Urothelium cell line (cell line): ENCODE measurements around the gene CROCC.
"Not testable (repeated sequence)": the region's sequence is repeated elsewhere in the genome, so short reads cannot be mapped to it uniquely, and the experiment has no call there.

Source experiments
- DNase-seq: peaks from one replicate; pipeline ENCODE4 v3.0.0; 2011; ENCODE audit warnings: low spot score, mixed read lengths
- FAIRE-seq: peaks from 2 replicates; lab custom pipeline; 2011; peaks lifted over from hg19 to GRCh38; lab: Jason Lieb, UNC

The CROCC gene

GRCh38 chr1:16914928-16915626, 6.7 kb upstream of the CROCC start:
- FAIRE-seq, DNase-seq: not testable (repeated sequence)

- FAIRE-seq = no peak
- no peak for DNase-seq
Measured at GRCh38 chr1:16915627-16915973, 6.1 kb upstream of the CROCC start.

GRCh38 chr1:16916036-16916880, 5.5 kb upstream of the CROCC start:
- not testable (repeated sequence) for DNase-seq

GRCh38 chr1:16918371-16918770, 3.4 kb upstream of the CROCC start:
- no peak for DNase-seq
- FAIRE-seq = no peak

More at GRCh38 chr1:16916036-16916880, 5.5 kb upstream of the CROCC start:
- FAIRE-seq = not testable (repeated sequence)

GRCh38 chr1:16918936-16919665, 2.6 kb upstream of the CROCC start:
- peak; percentile 81 for FAIRE-seq
- DNase-seq = not testable (repeated sequence)

GRCh38 chr1:16920951-16921350, 780 bp upstream of the CROCC start:
- DNase-seq (no peak), FAIRE-seq (peak; percentile 96)

- DNase-seq (no peak), FAIRE-seq (no peak)
Measured at GRCh38 chr1:16922466-16922865, 735 bp downstream of the CROCC start.

- DNase-seq (no peak), FAIRE-seq (peak; percentile 83)
Measured at GRCh38 chr1:16922885-16923431, 1.2 kb downstream of the CROCC start.

GRCh38 chr1:16924216-16924918, 2.6 kb downstream of the CROCC start:
- no peak for DNase-seq
- FAIRE-seq = no peak

GRCh38 chr1:16924919-16925477, 3.3 kb downstream of the CROCC start:
- peak; percentile 26 for DNase-seq
- peak; percentile 9 for FAIRE-seq

- FAIRE-seq = no peak
Measured at GRCh38 chr1:16925635-16926490, 4.1 kb downstream of the CROCC start.

GRCh38 chr1:16926491-16927073, 4.9 kb downstream of the CROCC start:
- DNase-seq (no peak), FAIRE-seq (no peak)

More at GRCh38 chr1:16925635-16926490, 4.1 kb downstream of the CROCC start:
- peak; percentile 13 for DNase-seq

- FAIRE-seq = no peak
- no peak for DNase-seq
Measured at GRCh38 chr1:16927256-16927655, 5.5 kb downstream of the CROCC start.

GRCh38 chr1:16927711-16928485, 6.2 kb downstream of the CROCC start:
- FAIRE-seq (no peak), DNase-seq (no peak)

GRCh38 chr1:16929146-16930041, 7.7 kb downstream of the CROCC start:
- FAIRE-seq, DNase-seq: not testable (repeated sequence)

GRCh38 chr1:16931206-16931934, 9.6 kb downstream of the CROCC start:
- DNase-seq = not testable (repeated sequence)
- FAIRE-seq = peak; percentile 46
